ENCODE data around the gene GRB2. TPM values are rescaled to one million over a fixed set of nuclear protein-coding genes. Genes with fewer than 3 reads are reported as not detected.
"Not testable (repeated sequence)": the region's sequence is repeated elsewhere in the genome, so short reads cannot be mapped to it uniquely, and the experiment has no call there.

Gene GRB2
- total RNA-seq, 1 donor from 2014 or later = 77.5 TPM

DNA sequence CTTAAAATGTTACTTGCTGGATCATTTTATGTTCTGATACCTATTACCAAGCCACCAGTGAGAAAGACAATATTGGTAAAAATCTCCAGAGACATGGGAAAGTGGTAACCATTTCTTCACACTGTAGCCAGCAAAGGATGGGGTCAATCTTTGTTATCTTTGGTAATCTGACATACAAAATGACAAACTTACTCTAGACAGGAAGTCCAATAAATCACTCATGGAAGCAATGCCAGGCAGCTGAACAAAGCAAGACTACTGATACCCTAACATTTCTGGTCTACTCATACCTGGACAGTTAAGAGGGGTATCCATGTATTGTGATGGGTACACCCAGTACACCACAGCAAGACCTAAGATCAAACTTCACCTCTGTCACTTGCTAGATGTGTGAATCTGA lies 19.0 kb downstream of the GRB2 start:
- DNase-seq (ENCODE audit: low read depth) = no peak
- H3K4me3 ChIP-seq (ENCODE audit: low read depth, low read length) = no peak overlapping the region
- TF ChIP-seq, protein P1, sequence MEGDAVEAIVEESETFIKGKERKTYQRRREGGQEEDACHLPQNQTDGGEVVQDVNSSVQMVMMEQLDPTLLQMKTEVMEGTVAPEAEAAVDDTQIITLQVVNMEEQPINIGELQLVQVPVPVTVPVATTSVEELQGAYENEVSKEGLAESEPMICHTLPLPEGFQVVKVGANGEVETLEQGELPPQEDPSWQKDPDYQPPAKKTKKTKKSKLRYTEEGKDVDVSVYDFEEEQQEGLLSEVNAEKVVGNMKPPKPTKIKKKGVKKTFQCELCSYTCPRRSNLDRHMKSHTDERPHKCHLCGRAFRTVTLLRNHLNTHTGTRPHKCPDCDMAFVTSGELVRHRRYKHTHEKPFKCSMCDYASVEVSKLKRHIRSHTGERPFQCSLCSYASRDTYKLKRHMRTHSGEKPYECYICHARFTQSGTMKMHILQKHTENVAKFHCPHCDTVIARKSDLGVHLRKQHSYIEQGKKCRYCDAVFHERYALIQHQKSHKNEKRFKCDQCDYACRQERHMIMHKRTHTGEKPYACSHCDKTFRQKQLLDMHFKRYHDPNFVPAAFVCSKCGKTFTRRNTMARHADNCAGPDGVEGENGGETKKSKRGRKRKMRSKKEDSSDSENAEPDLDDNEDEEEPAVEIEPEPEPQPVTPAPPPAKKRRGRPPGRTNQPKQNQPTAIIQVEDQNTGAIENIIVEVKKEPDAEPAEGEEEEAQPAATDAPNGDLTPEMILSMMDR (conservative IDR thresholded peaks at IDR 0.05; ENCODE audit: low read depth, low read length) = no peak

DNA sequence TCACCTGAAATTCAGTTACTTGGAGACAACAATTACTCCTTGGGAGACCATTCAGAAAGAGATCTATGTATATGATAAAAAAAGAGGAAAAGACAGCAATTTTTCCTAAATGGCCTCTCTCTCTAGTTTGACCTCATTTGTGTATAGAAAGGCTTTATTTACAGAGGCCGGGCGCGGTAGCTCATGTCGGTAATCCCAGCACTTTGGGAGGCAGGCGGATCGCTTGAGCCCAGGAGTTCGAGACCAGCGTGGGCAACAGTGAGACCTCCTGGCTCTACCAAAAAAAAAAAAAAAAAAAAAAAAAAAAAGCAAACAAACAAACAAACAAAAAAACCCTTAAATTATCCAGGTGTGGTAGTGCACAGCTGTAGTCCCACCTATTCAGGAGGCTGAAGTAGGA lies 20.7 kb downstream of the GRB2 start:
- TF ChIP-seq, protein P1 (conservative IDR thresholded peaks at IDR 0.05; ENCODE audit: low read depth, low read length) = no peak
- no peak for DNase-seq (ENCODE audit: low read depth)
- H3K4me3 ChIP-seq (ENCODE audit: low read depth, low read length) = no peak overlapping the region

DNA sequence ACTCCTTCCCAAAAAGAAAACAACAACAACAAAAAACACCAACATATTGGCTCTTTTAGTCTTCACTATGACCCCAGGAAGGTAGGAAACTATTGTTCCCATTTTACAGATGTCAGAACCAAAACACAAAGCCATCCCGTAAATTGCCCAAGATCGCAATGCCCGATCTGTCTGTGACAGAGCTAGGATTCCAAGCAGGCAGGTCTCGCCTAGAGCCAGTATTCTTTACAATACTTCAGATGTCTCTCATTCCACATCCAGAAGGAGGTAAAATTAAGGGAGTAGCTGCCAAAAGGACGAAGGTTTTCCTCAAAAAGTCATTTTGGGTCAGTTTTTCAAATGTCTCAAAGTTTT lies 21.7 kb downstream of the GRB2 start:
- no peak overlapping the region for H3K4me3 ChIP-seq (ENCODE audit: low read depth, low read length)
- TF ChIP-seq, protein P1 (conservative IDR thresholded peaks at IDR 0.05; ENCODE audit: low read depth, low read length) = no peak

DNA sequence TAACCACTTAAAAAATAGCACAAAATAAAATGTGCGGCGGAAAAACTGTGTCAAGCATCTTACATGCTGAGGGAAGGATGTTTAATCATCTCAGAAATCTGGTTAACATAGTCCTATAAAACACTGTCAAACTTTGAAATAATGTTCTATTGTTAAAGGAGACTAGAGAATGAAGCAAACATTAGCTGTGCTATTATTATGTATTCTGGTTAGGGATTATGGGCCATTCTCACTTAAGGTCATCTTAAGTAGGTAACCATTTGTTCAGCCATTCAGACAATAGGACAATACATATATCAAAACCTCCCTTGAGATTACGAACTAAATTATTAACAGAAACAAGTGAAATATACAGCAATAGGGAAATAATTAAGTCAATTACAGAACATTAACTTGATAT lies 24.7 kb downstream of the GRB2 start:
- H3K4me3 ChIP-seq (ENCODE audit: low read depth, low read length) = no peak overlapping the region
- no peak for DNase-seq (ENCODE audit: low read depth)
- TF ChIP-seq, protein P1 (conservative IDR thresholded peaks at IDR 0.05; ENCODE audit: low read depth, low read length) = no peak

More for the DNA sequence above, 21.7 kb downstream of the GRB2 start:
- no peak for DNase-seq (ENCODE audit: low read depth)

DNA sequence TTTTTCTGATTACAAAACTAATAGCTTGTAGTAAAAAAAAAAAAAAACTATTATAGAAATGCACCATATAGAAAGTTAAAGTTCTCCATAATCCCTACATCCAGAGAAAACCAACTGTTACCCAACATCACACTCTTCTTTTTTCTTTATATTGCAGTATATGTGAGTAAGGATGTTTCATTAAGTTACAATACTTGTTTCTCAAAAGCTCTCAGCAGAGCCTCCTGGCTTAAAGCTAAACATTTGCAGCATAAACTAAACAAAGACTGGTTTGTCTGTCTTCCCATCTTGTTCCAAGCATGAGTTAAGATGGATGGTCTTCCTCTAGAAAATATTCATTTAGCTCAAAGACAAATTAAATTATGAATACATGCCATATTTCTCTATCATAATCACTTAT lies 25.2 kb downstream of the GRB2 start:
- H3K4me3 ChIP-seq (ENCODE audit: low read depth, low read length) = no peak overlapping the region
- TF ChIP-seq, protein P1 (conservative IDR thresholded peaks at IDR 0.05; ENCODE audit: low read depth, low read length) = no peak
- no peak for DNase-seq (ENCODE audit: low read depth)

DNA sequence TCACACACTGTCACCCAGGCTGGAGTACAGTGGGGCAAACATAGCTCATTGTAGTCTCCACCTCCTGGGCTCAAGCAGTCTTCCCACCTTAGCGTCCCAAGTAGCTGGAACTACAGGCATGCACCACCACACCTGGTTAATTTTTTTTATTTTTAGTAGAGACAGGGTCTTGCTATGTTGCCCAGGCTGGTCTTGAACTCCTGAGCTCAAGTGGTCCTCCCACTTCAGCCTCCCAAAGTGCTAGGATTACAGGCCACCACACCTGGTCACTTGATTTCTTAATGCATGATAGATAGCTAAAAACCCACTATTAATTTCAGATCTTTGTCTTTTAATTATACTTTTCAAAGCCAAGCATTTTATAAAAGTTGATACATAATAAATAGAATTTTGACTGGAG lies 26.1 kb downstream of the GRB2 start:
- not testable (repeated sequence) for H3K4me3 ChIP-seq (ENCODE audit: low read depth, low read length); DNase-seq (ENCODE audit: low read depth)

DNA sequence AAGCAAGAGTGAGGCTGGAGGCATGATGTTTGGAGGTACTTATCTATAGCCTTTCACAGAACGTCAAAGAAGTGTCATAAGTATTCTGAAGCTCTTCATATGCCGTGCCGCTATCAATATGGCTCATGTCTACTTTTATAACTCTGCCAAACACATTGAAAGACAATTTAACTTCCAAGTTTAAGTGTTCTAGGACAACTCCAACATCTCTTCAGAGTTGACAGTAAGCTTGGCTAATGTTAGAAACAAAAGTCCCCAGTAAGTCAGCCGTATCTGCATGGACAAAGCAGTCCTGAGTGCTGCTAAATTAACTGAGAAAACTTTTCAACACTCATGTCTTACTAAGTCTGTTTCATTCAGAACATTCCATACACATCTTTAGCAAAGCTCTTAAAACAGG lies 32.2 kb downstream of the GRB2 start:
- DNase-seq (ENCODE audit: low read depth) = no peak

More for the DNA sequence above, 32.2 kb downstream of the GRB2 start:
- TF ChIP-seq, protein P1 (conservative IDR thresholded peaks at IDR 0.05; ENCODE audit: low read depth, low read length) = no peak
- no peak overlapping the region for H3K4me3 ChIP-seq (ENCODE audit: low read depth, low read length)

Data from epithelial cell of proximal tubule (primary cell).